Natural killer cell (primary cell): ENCODE data around the gene PCNX1. TPM values are rescaled to one million over a fixed set of nuclear protein-coding genes. Genes with fewer than 3 reads are reported as not detected.

Experiments used
- ATAC-seq, 3 donors: fragments of 150-1000 bp in 2 of 3; fragments of 200-7000 bp in 1 of 3; cut with Tn5 transposase; 1 replicate in 1 of 3; 2 replicates in 2 of 3; pipeline ENCODE4 v1.10.0; 2021; ENCODE audit warnings: mild to moderate bottlenecking in 2 of 3, moderate library complexity in 2 of 3
- DNase-seq, 2 donors: peaks; one replicate each; pipeline versions ENCODE4 v3.0.0 to v3.0.0-alpha.2; 2013 to 2021; ENCODE audit warnings: mixed read lengths in 1 of 2
- H3K27ac ChIP-seq: one replicate; pipeline ENCODE4 v1.5.1; 2013; ENCODE audit warnings: mild to moderate bottlenecking, low read length
- H3K27me3 ChIP-seq: one replicate; pipeline ENCODE4 v1.6.1; 2013; ENCODE audit warnings: low read length; ENCODE audit not compliant: control insufficient read depth, insufficient read depth
- H3K36me3 ChIP-seq: one replicate; pipeline ENCODE4 v1.6.1; 2013; ENCODE audit warnings: low read length; ENCODE audit not compliant: control insufficient read depth, insufficient read depth
- H3K4me1 ChIP-seq: one replicate; pipeline ENCODE4 v1.6.1; 2013; ENCODE audit warnings: low read length; ENCODE audit not compliant: control insufficient read depth, insufficient read depth
- H3K4me3 ChIP-seq: one replicate; pipeline ENCODE4 v1.5.1; 2013; ENCODE audit warnings: low read length
- H3K9me3 ChIP-seq: one replicate; pipeline ENCODE4 v1.6.1; 2013; ENCODE audit warnings: low read length; ENCODE audit not compliant: control insufficient read depth, insufficient read depth
- H3K27ac Mint-ChIP-seq, 2 donors: one replicate each; pipeline ENCODE4 v1.8.0; 2022; ENCODE audit warnings: mild to moderate bottlenecking in 2 of 2, mixed read lengths in 2 of 2, moderate library complexity in 1 of 2
- H3K27me3 Mint-ChIP-seq, 2 donors: one replicate each; pipeline ENCODE4 v1.8.0; 2022; ENCODE audit warnings: low read depth in 2 of 2, mixed read lengths in 2 of 2
- H3K36me3 Mint-ChIP-seq: one replicate; pipeline ENCODE4 v1.8.0; 2022; ENCODE audit warnings: mixed read lengths
- H3K4me1 Mint-ChIP-seq, 2 donors: one replicate each; pipeline ENCODE4 v1.8.0; 2022; ENCODE audit warnings: mixed read lengths in 2 of 2
- H3K4me3 Mint-ChIP-seq: one replicate; pipeline ENCODE4 v1.8.0; 2022; ENCODE audit warnings: mild to moderate bottlenecking, moderate library complexity, mixed read lengths
- H3K9me3 Mint-ChIP-seq, 2 donors: one replicate each; pipeline ENCODE4 v1.8.0; 2022; ENCODE audit warnings: mixed read lengths in 2 of 2
- WGBS: methylation state at CpG from one replicate; pipeline ENCODE4 v1.1.7; 2013; ENCODE audit warnings: missing lambda C conversion rate; ENCODE audit not compliant: insufficient coverage; 5-methylcytosine and 5-hydroxymethylcytosine counted together
- intact Hi-C: fragments of 100-400 bp; cut with micrococcal nuclease; formaldehyde crosslinking; loops from one replicate; pipeline ENCODE4 v1.14.2; 2022
- total RNA-seq, 4 donors: library from RNA; stranded (reverse); fragments of 120-200 nt in 1 of 4; gene quantifications; one replicate each; pipeline versions ENCODE4 v1.2.3 to v1.2.4, GENCODE V29; 2013 to 2022
- TF ChIP-seq, protein P1 (sequence below): fragments of 200-600 bp; IDR thresholded peaks from one replicate; pipeline ENCODE4 v1.8.0; 2022; ENCODE audit warnings: antibody characterized with exemption

PCNX1 gene
- total RNA-seq, 3 donors from 2014 or later (not counting 1 experiment from before 2014, with no cell fraction given): 79.8 to 124 (median 119) TPM

DNA sequence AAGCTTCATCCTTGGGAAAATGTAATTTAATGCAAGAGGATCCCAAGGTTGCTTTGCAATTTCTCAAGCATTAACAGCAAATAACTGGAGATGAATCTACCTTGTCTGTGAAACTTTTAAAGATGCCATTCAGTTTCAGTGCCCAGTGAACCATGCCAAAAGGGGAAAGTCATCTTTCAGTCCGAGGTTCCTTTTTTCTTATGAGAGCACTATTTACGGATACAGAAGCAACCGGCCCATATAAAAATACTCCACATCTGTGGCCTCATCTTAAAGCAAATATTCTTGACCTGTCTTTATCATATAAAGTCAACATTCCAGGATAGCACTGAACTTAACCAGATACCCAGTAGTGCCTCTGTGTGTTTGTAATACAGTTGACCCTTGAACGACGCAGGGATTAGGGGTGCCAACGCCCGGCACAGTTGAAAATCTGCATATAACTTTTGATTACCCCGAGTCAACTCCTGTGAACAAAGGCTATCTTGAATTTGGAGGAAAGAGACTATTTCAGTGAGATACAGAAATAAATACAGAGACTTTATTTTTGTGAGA, 209.4 kb downstream of the PCNX1 start:
- Histone ChIP-seq H3K4me1 (no peaks in the 10 kb centered on the region), H3K4me3 (no peak overlapping the region), H3K27ac (no peak overlapping the region), H3K36me3 (peaks cover 16% of the 10 kb centered on the region), H3K27me3 (no peaks in the 10 kb centered on the region), H3K9me3 (no peaks in the 10 kb centered on the region)
- 87% methylated on average over 8 of the region's 8 CpGs for WGBS
- intact Hi-C loops: no loop called here
- ATAC-seq: no peak
- DNase-seq: no peak
- Mint-ChIP-seq H3K9me3 (no peaks in the 10 kb centered on the region), H3K4me3 (no peak overlapping the region), H3K27ac (no peak overlapping the region), H3K36me3 (no peaks in the 10 kb centered on the region), H3K27me3 (no peaks in the 10 kb centered on the region), H3K4me1 (no peaks in the 10 kb centered on the region)
- TF ChIP-seq, protein P1, sequence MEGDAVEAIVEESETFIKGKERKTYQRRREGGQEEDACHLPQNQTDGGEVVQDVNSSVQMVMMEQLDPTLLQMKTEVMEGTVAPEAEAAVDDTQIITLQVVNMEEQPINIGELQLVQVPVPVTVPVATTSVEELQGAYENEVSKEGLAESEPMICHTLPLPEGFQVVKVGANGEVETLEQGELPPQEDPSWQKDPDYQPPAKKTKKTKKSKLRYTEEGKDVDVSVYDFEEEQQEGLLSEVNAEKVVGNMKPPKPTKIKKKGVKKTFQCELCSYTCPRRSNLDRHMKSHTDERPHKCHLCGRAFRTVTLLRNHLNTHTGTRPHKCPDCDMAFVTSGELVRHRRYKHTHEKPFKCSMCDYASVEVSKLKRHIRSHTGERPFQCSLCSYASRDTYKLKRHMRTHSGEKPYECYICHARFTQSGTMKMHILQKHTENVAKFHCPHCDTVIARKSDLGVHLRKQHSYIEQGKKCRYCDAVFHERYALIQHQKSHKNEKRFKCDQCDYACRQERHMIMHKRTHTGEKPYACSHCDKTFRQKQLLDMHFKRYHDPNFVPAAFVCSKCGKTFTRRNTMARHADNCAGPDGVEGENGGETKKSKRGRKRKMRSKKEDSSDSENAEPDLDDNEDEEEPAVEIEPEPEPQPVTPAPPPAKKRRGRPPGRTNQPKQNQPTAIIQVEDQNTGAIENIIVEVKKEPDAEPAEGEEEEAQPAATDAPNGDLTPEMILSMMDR: no peak

DNA sequence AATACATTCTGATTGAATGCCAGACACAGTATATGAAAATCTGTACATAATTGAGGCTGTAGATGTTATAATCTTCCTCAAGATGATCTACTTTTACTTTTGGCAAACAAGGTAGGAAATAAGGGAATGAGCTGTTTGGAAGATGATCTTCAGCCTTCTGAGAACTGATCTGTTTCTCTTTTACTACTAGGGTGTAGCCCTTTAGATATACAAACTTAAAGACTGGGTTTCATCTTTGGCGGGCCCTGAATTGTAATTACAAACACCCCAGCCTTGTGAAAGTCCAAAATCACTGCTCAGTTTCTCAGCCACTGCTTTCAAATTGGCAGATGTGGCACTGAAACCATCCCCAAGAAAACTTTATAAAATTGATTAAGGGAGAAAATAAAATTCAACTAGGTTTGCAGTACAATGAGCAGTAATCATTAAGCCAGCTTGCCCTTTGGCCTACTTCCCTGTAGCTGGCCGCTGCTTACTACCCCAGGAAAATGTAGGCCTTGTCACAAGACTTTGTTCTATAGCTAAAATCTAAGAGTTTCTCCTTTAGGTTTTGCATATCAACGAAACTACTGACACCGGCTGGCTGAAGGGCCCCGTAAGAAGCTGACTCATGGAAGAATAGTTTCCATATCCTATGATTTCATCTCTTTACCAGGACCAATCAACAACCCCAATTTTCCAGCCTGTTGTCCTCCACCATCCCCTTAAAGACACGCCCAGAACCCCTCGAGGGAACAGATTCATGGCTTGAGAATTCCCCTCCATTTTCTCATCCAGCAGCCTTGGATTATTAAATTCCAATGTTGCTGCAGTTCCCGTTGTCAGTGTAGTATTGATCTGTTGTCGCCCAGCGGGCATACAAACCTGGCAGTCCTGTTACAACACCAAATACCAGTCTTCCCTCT, 210.8 kb downstream of the PCNX1 start:
- Mint-ChIP-seq H3K27ac (peak overlapping the region; percentile 25 to 54), H3K36me3 (no peaks in the 10 kb centered on the region), H3K9me3 (no peaks in the 10 kb centered on the region), H3K27me3 (no peaks in the 10 kb centered on the region), H3K4me1 (peaks cover 0 to 5% of the 10 kb centered on the region in 2 donors), H3K4me3 (no peak overlapping the region)
- TF ChIP-seq, protein P1: no peak
- 89% methylated on average over 10 of the region's 10 CpGs for WGBS
- intact Hi-C loops: no loop called here
- DNase-seq: no peak
- peaks cover 8% of the 10 kb centered on the region for H3K36me3 ChIP-seq
- ATAC-seq: no peak
- no peaks in the 10 kb centered on the region for H3K4me1 ChIP-seq
- no peaks in the 10 kb centered on the region for H3K27me3 ChIP-seq
- no peak overlapping the region for H3K27ac ChIP-seq
- no peaks in the 10 kb centered on the region for H3K9me3 ChIP-seq
- H3K4me3 ChIP-seq: no peak overlapping the region

DNA sequence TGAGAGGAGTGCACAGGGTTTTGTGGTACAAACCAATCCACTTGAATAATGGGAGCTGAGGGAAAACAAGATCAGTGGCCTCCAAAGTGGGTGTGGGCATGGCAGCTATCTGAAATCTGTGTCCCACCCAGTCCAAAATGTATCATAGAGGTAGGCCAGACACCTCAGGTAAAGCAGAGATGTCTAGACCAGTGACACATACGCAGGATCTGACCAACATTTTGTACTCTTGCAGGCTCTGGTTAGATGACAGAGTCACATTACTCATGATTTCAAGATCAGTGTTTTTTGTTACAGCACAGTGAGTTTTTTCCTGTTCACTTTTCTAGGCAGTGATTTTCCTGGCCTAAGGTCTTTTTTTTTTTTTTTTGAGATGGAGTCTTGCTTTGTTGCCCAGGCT, 211.8 kb downstream of the PCNX1 start:
- ATAC-seq: no peak
- Mint-ChIP-seq H3K27ac (peak overlapping the region; percentile 25 to 54), H3K4me1 (peaks cover 0 to 11% of the 10 kb centered on the region in 2 donors), H3K4me3 (no peak overlapping the region), H3K9me3 (no peaks in the 10 kb centered on the region), H3K27me3 (no peaks in the 10 kb centered on the region), H3K36me3 (no peaks in the 10 kb centered on the region)
- Histone ChIP-seq H3K4me3 (no peak overlapping the region), H3K4me1 (no peaks in the 10 kb centered on the region), H3K36me3 (peaks cover 6% of the 10 kb centered on the region), H3K27ac (no peak overlapping the region), H3K9me3 (no peaks in the 10 kb centered on the region), H3K27me3 (no peaks in the 10 kb centered on the region)
- no peak for DNase-seq
- intact Hi-C loops: no loop called here
- TF ChIP-seq, protein P1: no peak
- WGBS: 90% methylated on average over 1 of the region's 1 CpG
